Left cardiac atrium (tissue), 4 donors: ENCODE measurements around the gene ADAT1. TPM values are rescaled to one million over a fixed set of nuclear protein-coding genes. Genes with fewer than 3 reads are reported as not detected.

Experiments used
- ATAC-seq, 2 donors: fragments of 200-7000 bp; cut with Tn5 transposase; one replicate each; pipeline ENCODE4 v1.9.1; 2020; ENCODE audit warnings: mild to moderate bottlenecking in 2 of 2, moderate library complexity in 2 of 2
- DNase-seq: peaks from one replicate; pipeline ENCODE4 v3.0.0-alpha.2; 2020
- intact Hi-C, 2 donors: fragments of 100-400 bp; cut with DNase I; formaldehyde crosslinking; loops; one replicate each; pipeline versions ENCODE4 v1.14.1 to v1.15.1; 2022 to 2023
- total RNA-seq, 2 donors: library from RNA; stranded (reverse); fragmentation: NEBNext Ultra II Directional; extraction: Animal tissue kit (Norgen Biotek cat#: 25700); gene quantifications; one replicate each; pipeline ENCODE4 v1.2.1, GENCODE V29; 2021
- donor health status: DM: no; HTN: yes; CAD: no.
- donor health status: DM: no; HTN: yes; CAD: no; lungs with severe emphysema.
- donor health status: DM: yes; HTN: yes; CAD: no.
- donor health status: Dilated cardiomyopathy.

Gene ADAT1
- total RNA-seq, 2 donors from 2014 or later, result 18.6 to 25.3 TPM

GRCh38 chr16:75555213-75555706, 67.8 kb downstream of the ADAT1 start:
- DNase-seq, result peak; percentile 87
- ATAC-seq, result peak; percentile 88 to 91
- intact Hi-C loops, result loop anchor here in 1 of 2 donors (2.0 kb wide), 1 partner anchor 68 kb away; the partner anchor contains the start of gene ADAT1

DNA sequence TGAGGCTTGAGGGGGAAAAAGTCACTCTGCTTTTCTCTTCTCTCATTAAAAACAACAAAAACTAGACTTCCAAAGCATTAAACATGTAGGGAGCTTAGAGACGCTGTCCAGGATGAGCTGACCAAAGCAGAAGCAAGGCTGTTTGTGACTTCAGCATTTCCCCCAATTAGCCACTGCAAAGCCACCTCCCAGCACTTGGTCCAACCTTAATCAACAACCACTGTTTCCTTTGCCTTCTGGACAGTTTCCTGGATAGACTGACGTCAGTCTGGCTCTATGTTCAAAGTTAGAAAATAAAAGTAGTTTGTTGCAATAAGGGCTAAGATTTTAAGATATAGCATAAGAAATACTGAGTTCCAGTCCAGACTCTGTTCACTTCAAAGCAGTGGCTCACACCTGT, 70.1 kb downstream of the ADAT1 start:
- intact Hi-C loops, result no loop called here
- DNase-seq (no peak), ATAC-seq (no peak)

- peak; percentile 37 for DNase-seq
- peak; percentile 40 to 45 for ATAC-seq
- intact Hi-C loops, result no loop called here
These were observed 72.8 kb downstream of the ADAT1 start for GRCh38 chr16:75550211-75550662.

Other genes with a start within 250 kb of the ADAT1 start
- 10 to 100 TPM; 31.3 to 32.7 TPM for gene CFDP1, start 189.8 kb downstream of the ADAT1 start, total RNA-seq
- gene TMEM170A, start 158.6 kb downstream of the ADAT1 start, total RNA-seq, result 10 to 100 TPM in 1 of 2 donors, 1 to 10 TPM in 1; 10.0 to 12.2 TPM
- 1 to 10 TPM; 4.4 to 4.6 TPM for gene CHST6, start 127.8 kb downstream of the ADAT1 start, total RNA-seq
- under 1 TPM in 1 of 2 donors, not detected in 1; 0.37 TPM for gene CHST5, start 87.2 kb downstream of the ADAT1 start, total RNA-seq
- gene TMEM231, start 67.0 kb downstream of the ADAT1 start, total RNA-seq, result 1 to 10 TPM; 5.6 to 7.3 TPM
- 100 to 1,000 TPM; 172 to 180 TPM for gene GABARAPL2, start 56.9 kb downstream of the ADAT1 start, total RNA-seq
- gene KARS1, start 24.4 kb upstream of the ADAT1 start, total RNA-seq, result 100 to 1,000 TPM in 1 of 2 donors, 10 to 100 TPM in 1; 96.0 to 107 TPM
- 10 to 100 TPM; 55.6 to 70.2 TPM for gene TERF2IP, start 24.5 kb upstream of the ADAT1 start, total RNA-seq
- gene CPHXL2, start 53.7 kb upstream of the ADAT1 start, total RNA-seq, result not detected
- not detected for gene DUXB, start 78.2 kb upstream of the ADAT1 start, total RNA-seq
- not detected for gene CPHXL, start 103.2 kb upstream of the ADAT1 start, total RNA-seq